NCI-H2196 (cell line): ENCODE measurements around the gene NOL12.

Source experiments
- DNase-seq: peaks from one replicate; lab custom pipeline; 2025; ENCODE audit not compliant: unreplicated experiment; lab: John Stamatoyannopoulos, UW

The NOL12 gene

DNA sequence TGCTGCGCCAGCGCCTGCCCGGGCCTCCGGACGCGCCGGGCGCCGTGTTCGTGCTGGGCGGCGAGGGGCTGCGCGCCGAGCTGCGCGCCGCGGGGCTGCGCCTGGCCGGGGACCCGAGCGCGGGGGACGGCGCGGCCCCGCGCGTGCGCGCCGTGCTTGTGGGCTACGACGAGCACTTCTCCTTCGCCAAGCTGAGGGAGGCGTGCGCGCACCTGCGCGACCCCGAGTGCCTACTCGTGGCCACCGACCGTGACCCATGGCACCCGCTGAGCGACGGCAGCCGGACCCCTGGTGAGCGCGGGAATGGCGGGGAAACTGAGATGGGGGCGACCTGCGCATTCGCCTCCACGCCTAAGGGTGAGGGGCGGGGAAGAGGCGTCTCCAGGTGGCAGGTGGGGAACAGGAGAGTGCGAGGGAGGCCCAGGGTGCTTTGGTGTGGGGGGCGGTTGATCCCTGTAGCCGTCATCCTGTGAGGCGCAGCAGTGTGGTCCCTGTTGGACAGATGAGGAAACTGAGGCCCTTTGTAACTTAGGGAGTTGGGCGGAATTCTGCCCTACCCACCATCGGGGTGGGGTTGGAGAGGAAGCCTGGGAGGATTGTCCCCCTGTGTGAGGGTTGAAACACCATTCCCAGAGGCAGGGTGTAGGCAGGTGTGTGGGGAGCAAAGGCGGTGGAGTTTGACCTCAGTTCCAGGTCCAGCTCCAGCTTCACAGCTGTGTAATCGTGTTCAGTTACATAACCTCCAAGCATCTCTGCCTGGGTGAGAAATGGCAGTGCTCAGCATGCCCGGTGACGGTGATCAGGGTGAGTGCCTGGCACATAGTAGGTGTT is 26.9 kb upstream of the NOL12 start:
- DNase-seq = peak; percentile 24

DNA sequence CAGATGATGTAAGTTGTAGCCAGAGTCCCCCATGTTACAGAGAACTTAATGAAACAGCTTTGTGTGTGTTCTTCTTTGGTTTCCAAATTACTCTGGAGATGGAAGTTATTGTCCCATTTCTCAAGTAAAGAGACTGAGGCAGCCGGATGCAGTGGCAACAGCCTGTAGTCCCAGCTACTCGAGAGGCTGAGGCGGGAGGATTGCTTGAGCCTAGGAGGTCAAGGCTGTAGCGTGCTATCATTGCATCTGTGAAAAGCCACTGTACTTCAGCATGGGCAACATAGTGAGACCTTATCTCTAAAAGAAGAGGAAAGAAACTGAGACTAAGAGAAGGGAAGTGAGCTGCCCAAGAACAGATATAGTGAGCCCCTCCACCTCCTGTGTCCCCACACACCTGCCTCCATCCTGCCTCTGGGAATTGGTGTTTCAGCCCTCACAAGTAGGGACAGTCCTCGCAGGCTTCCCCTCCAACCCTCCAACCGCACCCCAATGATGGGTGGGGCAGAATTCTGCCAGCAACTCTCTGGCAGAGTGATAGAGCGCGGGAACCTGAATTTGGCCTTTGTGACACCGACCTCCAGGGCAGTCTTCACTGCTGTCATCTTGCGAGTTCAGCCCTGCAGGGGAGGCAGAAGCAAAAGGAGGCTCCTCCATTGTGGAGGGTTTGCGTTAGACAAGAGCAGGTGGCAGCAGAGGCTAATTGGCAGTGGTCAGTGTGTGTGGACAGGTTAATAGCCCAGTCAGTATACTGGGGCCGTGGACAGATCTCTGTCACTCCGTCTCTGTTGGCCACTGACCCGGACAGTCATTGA is 26.0 kb upstream of the NOL12 start:
- no peak for DNase-seq

DNA sequence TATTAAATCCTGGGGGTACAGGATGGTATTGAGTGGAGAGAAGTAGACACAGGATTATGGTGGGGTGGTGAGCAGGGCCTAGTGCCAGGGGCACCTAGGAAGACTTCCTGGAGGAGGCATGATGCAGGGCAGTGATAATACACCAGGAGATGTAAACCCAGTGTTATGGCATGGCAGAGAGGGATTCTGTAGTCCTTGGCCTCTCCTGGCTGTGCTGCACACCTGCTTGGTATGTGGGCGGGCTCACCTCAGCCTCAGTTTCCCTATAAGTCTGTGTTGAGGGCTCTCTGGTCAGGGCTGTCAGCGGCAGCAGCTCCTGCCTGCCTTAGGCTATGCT is 25.5 kb upstream of the NOL12 start:
- no peak for DNase-seq

DNA sequence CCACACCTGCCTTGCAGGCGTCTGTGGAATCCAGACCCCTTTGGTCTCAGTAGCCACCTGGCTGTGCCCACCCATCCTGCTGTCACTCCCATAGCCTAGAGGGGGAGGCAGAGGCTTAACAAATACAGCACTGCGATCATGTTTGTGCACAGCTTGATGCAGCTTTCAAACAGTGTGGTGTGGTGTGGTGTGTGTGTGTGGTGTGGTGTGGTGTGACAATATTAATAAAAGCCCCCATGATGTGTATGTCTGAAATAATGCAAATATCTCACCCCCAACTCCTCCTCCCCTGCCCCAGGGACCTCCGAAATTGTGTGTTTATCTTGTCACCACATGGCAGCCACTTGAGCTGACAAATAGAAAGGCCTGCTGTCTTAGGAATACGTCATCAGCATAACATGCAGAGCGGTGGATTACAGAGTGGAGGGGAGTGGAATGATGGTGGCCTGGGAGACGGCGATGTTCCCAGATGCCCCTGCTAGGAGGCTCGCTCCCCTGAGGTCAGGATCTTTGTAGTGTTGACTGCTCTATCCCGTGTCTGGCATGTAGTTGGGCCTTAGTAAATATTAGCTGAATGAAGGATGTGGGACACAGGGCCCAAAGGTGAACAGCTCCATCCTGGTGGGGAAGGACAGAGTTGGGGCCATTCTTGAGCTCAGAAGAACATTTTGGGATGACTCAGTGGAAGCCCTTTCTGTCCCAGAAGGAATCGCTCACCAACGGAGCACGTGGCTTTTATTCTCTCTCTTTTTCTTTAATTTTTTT is 24.8 kb upstream of the NOL12 start:
- DNase-seq = no peak

DNA sequence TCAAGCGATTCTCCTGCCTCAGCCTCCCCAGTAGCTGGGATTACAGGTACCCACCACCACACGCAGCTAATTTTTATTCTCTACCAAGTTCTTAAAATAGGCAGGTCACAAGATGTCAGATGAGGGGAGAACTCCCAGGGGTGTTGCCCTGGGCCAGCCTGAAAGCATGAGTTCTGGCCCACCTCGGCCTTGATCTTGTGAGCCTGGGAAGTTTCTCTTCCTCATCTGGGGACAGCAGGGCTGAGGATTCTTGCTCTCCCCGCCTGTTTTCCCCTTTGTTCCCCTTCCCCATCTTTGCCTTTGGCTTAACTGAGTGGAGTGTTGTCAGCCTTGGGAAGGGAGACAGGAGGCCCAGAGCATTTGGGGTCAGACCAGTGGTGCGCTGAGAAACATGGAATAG is 24.1 kb upstream of the NOL12 start:
- DNase-seq = no peak

DNA sequence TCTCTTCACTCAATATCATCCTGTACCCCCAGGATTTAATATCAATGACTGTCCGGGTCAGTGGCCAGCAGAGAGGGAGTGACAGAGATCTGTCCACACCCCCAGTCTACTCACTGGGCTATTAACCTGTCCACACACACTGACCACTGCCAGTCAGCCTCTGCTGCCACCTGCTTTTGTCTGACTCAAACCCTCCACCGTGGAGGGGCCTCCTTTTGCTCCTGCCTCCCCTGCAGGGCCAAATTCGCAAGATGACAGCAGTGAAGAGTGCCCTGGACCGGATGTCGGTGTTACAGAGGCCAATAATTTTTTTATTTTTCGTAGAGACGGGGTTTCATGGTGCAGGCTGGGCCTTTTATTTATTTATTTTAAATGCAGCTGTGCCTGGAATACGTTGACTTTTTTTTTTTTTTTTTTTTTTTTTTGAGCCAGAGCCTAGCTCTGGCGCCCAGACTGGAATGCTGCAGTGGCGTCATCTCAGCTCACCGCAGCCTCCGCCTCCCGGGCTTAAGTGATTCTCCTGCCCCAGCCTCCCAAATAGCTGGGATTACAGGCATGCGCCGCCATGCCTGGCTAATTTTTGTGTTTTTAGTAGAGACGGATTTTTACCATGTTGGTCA is 22.5 kb upstream of the NOL12 start:
- no peak for DNase-seq

DNA sequence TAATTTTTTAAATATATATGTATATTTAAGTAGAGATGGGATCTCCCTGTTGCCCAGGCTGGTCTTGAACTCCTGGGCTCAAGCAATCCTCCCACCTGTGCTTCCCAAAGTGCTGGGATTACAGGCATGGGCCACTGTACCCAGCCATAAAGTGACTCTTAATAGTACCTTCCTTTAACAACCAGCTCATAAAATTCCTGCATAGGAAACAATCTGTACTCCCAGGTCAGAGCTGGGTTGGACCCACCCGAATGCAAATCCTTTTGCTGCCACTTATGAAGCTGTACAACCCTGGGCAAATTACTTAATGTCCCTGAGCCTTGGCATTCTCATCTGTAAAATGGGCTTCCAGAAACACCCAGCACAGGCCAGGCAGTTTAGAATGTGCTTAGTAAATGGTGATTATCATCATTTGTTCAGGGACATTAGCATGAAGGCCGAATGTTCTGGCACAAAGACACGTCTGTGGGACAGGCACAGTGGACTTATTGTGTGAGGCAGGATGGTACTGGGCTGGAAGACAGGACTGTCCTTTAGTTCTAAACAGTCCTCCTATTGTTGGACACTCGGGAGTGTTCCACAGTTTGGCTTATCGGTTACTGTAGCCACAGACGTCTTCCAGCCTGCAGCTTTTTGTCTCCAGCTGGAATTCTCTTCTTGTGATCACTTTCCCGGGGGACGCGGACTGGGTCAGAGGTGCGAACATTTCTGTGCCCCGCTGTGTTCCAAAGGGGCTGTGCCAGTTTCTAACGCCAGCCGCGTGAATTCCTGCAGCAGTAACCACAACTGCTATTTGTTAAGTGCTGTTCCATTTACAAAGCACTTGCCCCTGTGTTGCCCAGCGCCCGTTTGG is 21.7 kb upstream of the NOL12 start:
- no peak for DNase-seq

DNA sequence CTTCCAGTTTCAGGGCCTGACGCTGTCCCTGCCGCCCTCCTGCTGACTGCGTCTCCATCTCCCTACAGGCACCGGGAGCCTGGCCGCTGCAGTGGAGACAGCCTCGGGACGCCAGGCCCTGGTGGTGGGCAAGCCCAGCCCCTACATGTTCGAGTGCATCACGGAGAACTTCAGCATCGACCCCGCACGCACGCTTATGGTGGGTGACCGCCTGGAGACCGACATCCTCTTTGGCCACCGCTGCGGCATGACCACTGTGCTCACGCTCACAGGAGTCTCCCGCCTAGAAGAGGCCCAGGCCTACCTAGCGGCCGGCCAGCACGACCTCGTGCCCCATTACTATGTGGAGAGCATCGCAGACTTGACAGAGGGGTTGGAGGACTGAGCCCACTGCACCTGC is 20.7 kb upstream of the NOL12 start:
- no peak for DNase-seq

DNA sequence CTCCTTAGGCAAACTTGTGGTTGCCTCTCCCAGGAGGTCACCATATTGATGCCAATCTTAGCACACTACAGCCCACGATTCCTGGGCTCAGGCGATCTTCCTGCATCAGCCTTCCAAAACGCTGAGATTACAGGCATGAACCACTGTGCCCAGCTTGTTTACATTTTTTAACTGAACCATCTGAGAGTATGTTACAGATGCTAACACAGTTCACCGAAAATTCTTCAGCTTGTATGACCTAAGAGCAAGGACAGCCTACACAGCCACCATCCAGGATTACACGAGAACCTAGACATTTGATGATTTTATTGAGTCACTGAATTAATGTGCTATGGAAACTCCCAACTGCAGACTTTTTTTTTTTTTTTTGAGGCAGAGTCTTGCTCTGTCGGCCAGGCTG is 16.6 kb upstream of the NOL12 start:
- no peak for DNase-seq

DNA sequence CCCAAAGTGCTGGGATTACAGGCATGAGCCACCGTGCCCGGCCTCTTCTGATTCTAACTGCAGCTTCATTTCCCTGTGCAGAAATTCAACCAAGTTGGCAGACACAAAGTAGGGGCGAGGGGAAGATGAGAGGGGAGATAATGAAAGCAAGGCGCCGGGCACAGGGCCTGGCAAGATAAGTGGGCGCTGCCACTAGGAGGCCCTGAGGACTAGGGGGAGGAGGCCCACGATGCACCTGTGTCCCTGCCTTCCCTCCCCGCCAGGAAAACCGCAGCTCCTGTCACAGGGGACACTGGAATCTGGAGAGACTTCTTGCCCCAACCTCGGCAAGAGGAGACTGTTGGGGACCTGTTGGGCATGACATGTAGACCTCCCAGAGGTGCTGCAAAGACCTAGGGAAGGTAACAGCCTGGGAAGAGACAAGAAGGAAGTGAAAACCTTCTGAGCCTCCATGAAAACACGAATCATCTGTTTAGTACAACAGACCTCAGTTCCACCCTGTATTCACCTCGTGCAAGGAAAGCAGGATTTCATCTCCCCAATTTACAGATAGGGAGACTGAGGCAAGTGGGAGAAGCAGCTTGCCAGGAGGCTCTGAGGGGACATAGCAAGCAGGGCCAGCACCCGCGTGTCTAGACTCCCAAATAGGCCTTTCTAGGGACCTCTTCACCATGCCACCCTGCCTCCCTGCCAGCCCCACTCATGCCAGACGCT is 13.8 kb upstream of the NOL12 start:
- DNase-seq = no peak

DNA sequence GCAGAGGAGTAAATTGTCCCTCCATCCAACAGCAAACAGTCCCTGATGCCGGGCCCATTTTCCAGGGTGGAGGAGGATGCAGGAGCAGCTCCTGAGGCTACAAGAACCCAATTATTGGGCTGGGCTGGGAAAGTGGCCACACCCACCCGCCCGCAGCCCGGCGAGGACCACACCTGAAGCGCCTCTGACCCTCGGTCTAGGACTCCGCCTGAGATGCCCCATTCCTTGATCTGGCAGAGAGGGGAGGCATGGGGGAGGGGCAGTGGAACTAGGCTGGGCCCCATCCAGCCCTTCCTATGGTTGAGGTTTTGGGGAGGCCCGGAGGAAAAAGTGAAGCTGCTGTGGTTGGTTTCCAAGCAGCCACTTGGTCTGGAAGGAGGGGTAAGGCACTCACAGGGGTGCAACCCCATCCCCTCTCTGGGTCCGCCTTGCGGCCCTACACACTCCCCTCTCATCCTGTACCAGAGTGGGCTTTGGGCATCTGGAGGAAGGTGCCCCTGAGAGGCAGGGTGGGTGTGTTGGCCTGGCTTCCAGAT is 13.2 kb upstream of the NOL12 start:
- no peak for DNase-seq

DNA sequence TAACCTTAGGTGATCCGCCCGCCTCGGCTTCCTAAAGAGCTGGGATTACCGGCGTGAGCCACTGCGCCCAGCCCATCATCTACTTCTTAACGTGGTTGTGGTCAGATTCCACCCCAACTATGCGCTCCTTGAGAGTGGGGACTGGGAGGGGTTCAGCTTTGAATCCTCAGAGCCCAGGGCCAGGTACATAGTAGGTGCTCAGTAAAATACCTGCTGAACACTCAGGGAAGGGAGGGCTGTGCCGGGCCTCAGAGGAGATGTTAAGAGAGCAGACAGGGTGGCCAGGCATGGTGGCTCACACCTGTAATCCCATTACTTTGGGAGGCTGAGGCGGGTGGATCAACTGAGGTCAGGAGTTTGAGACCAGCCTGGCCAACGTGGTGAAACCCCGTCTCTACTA is 11.9 kb upstream of the NOL12 start:
- no peak for DNase-seq

DNA sequence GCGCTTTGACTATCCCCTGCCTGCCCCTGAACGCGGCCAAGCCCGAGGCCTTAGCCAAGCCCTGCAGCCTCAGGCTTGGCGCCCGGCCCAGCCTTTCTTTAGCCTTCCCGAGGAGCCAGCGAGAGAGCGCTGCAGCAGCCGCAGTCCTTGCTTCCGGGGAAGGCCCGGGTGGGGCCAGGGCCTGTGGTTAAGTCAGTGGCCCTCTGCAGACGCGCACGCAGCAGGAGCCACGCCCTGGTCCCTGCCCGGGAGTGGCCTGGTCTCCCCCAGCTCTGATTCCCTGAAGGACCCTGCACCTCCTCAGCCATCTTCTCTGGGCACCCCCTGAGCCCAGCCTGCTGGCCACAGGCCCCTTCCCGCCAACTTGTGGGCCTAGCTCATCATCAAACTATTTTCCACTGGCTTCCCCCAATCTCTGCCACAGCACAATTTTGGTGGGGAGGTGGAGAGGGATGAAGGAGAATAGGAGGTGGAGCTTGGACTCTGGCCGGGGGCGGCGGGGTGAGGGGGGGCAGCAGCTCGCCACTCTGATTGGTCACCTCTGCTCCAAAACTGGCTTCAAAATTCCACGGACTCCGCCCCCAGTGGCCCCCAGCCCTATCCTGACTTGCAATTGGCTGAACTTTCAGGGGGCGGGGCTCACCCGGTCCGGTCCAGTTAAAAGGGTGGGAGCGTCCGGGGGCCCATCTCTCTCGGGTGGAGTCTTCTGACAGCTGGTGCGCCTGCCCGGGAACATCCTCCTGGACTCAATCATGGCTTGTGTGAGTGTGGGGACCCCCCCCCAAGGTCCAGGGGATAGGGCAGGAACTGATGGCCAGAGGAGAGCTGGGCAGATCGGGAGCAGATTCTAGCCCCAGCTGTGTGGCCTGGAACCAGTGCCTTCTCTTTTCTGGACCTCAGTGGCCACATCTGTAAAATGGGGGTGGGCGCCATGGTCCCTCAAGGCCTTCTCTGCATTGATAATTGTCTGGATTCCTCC is 10.9 kb upstream of the NOL12 start, which contains the start of gene LGALS1:
Gene LGALS1 (plus strand): TSS at position 686 of the 979 bp plus-strand sequence. CDS start 67 bp downstream, at position 753.
- DNase-seq = peak; percentile 81

DNA sequence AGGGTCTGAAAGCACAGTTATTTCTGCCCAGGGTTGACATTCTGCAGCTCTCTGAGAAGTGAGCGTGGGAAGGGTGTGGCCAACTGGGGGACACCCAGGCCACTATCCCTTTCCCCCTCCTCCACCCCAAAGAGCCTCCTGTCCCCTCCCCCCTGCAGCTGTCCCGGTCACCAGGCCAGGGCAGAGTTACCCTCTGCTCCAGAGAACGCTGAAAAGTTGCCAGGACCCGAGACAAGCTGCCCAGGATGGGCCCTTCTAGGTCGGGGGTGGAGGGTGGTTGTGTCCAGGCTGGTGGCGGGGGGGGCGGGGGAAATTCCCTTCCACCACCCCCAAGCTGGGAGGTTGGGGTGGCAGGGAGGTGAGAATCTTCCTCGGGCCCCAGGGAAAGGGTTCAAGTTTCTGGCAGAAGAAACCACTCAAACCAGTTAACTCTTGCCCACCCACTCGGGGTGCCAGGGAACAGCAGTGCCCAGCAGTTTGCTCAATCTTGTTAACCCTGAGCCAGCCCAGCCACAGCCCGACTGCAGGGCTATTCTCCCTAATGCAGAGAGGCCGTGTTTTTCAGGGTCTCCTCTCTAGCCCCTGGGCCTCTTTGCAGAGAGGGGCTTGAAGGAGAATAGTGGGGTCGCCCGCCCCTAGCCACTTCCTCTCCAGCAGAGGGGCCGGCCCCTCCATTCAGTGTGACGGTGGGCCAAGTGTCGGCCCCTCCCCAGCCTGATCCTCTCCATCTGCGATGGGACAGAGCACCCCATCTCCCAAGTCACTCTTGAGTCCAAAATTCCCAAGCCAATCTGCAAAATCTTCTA is 10.0 kb upstream of the NOL12 start:
- peak; percentile 4 for DNase-seq

DNA sequence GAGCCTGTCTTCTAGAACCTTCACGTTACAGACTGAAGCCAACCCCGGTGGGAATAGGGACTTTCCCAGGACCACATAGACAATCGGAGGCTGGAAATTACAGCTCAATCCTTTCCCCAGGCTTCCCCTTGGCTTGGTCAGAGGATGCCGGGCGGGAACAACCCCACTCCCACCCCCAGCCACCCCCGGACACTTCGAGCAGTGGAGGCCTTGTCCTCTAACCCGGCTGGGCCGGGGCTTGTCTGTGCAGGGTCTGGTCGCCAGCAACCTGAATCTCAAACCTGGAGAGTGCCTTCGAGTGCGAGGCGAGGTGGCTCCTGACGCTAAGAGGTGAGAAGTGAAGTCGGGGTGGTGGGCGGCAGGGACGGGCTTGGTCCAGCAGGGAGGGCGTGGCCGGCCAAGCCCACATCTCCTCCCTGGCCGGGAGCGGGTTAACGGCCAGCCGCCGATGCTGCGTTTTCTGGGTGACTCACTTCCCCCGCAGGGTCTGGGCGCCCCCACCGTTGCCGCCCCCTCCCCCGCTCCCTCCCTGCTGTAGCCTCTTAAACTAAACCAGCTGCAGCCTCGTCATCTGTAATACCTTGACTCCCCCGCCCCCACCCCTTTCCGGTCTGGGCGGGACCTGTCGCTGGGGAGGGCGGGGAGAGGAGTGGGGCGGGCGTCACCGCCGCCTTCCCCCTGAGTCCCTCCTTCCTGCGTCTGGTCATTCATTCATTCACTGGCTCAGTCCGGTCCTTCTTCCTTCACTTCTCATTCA is 9.2 kb upstream of the NOL12 start:
- peak; percentile 65 for DNase-seq

DNA sequence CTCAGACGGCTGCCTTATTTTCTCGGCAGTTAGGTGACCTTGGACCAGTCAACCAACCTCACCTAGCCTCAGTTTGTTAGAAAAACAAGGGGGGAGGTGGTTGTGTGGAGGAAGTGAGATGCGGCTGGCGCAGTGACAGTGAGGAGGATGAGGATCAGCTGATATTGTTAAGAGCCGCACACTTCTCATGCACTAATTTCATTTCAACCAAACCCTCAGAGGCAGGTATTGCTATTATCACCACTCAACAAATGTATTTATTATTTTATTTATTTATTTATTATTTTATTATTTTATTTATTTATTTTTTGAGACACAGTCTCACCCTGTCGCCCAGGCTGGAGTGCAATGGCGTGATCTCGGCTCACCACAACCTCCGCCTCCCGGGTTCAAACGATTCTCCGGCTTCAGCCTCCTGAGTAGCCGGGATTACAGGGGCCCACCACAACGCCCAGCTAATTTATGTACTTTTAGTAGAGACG is 8.6 kb upstream of the NOL12 start:
- no peak for DNase-seq
